Left ventricle myocardium superior (tissue), 1 donor: ENCODE measurements around the gene TAX1BP1. TPM values are rescaled to one million over a fixed set of nuclear protein-coding genes. Genes with fewer than 3 reads are reported as not detected.
"Not testable (repeated sequence)": the region's sequence is repeated elsewhere in the genome, so short reads cannot be mapped to it uniquely, and the experiment has no call there.

Experiments used
- ATAC-seq: fragments of 200-7000 bp; cut with Tn5 transposase; one replicate; pipeline ENCODE4 v1.9.1; 2020; ENCODE audit warnings: mild to moderate bottlenecking, moderate library complexity
- DNase-seq: peaks from one replicate; pipeline ENCODE4 v3.0.0-alpha.2; 2020
- intact Hi-C: fragments of 100-400 bp; cut with micrococcal nuclease; formaldehyde crosslinking; loops from one replicate; pipeline ENCODE4 v1.11.0; 2022
- total RNA-seq: library from RNA; stranded (reverse); fragmentation: NEBNext Ultra II Directional; extraction: Animal tissue kit (Norgen Biotek cat#: 25700); gene quantifications from one replicate; pipeline ENCODE4 v1.2.1, GENCODE V29; 2021
- donor health status: DM: no; HTN: yes; CAD: no; lungs with severe emphysema.

Gene TAX1BP1
- total RNA-seq, 1 donor from 2014 or later: 161 TPM

DNA sequence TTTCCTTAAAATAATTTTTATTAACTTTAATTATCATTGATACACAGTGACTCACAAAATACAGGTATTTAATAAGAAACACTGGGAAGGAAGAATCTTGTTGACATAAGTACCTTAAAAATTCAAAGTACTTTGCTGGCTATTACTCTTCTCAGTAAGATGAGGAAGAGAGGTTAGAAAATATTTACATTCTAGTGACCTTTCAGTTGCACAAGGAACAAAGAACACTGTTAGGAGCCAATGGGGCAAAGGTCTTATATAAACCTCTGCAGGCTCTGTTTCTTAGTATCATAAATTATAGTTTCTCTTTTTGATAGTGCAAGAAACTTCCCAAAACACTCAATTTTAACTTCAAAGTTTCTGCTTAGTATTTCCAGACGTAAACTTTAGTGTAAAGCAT lies 4.8 kb upstream of the TAX1BP1 start:
- no peak for DNase-seq
- ATAC-seq: no peak
- intact Hi-C loops: loop anchor here (10.0 kb wide), 1 partner anchor 70 kb away; the partner anchor contains the start of gene HIBADH

GRCh38 chr7:27735831-27736230 lies 4.1 kb upstream of the TAX1BP1 start:
- ATAC-seq (no peak), DNase-seq (no peak)
- intact Hi-C loops: loop anchor here (10.0 kb wide), 1 partner anchor 71 kb away; the partner anchor contains the start of gene HIBADH

GRCh38 chr7:27737178-27737577 lies 2.8 kb upstream of the TAX1BP1 start:
- DNase-seq (no peak), ATAC-seq (no peak)
- intact Hi-C loops: loop anchor here (10.0 kb wide), 1 partner anchor 72 kb away; the partner anchor contains the start of gene HIBADH

- intact Hi-C loops: loop anchor here (10.0 kb wide), 1 partner anchor 73 kb away; the partner anchor contains the start of gene HIBADH
- ATAC-seq: no peak
- no peak for DNase-seq
Measured at GRCh38 chr7:27737616-27738015, 2.3 kb upstream of the TAX1BP1 start.

DNA sequence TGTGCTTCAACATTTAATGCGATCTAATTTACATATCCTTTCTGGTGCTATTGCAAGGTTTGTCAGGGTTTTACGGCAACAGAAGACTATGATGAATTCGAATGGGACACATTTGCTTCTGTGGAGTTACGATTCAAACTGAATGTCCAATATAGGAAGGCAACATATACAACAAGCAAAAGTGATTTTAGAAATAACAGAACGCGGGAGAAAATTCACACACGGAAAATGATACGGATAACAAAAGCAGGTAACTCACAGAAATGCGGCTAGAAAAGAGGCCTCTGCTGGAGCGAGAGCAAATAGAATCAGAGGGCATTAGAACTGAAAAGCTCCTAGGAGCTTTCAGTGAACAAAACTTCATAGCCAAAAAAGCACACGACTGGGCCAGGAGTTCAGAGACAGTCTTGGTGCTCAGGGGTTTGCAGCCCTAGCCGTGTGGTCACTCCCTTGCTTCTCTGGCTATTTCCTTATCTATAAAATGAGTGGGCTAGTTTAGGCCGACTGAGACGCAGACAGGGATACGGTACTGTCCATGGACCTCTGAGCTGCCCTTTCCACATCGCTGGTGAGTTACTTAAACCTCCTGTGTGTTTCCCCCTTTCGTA lies 557 bp upstream of the TAX1BP1 start:
- ATAC-seq: peak; percentile 55
- intact Hi-C loops: loop anchor here (10.0 kb wide), 1 partner anchor 75 kb away; the partner anchor contains the start of gene HIBADH

DNA sequence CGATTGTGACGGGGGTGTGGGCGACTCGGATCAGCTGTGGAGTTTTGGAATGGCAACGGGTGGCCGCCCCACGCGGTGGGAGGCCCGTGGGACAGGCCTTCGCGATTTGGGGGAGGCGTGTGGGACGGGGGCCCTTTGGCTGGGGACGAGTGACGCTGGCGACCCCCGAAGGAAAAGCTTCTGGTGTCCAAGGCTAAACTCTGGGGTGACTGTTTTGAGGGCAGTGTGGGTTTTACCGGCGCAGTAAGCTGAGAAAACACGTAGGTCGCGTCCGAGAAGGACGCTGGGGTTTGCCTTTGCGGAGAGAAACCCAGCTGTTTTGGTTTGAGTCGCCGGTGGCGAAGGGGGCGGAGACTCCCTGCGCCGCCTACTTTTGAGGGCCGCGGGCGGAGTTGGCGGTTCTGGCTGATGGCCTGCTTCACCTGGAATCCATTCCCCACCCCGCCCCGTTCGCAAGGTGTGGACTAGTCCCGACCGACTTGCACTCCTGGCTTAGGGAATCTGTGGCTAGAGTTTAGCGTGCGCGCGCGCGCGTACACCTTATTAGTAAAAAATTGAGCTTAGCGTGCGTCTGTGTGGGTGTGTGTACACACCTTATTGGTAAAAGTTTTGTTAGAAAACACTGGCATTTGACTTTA lies 606 bp downstream of the TAX1BP1 start:
- intact Hi-C loops: no loop called here
- DNase-seq (peak; percentile 90), ATAC-seq (peak; percentile 89)

More for the DNA sequence above, 557 bp upstream of the TAX1BP1 start:
- DNase-seq: peak; percentile 31

- intact Hi-C loops, DNase-seq: not testable (repeated sequence)
Measured at GRCh38 chr7:27742091-27742710, 2.2 kb downstream of the TAX1BP1 start.

GRCh38 chr7:27745064-27745583 lies 5.2 kb downstream of the TAX1BP1 start:
- ATAC-seq (no peak), DNase-seq (no peak)
- intact Hi-C loops: no loop called here

More at GRCh38 chr7:27742091-27742710, 2.2 kb downstream of the TAX1BP1 start:
- ATAC-seq: not testable (repeated sequence)

DNA sequence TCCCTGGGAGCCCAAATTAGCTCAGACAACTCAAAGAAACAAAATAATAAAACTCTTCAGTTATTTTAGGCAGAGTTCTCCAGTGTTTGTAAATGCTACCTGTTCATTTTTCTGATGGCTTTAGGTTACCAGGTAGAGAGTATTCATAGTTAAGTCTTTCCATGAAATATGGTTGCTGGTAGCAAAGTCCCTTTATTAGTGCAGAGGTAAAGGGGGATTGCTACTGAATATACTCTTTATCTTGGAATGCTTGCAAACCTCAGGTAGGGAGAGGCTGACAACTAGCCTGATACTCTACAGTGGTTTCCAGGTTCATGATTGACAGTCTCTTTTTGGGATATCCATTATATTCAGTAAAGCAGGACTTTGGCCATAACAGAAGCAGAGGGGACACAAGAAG lies 6.5 kb downstream of the TAX1BP1 start:
- intact Hi-C loops: no loop called here
- ATAC-seq: no peak
- no peak for DNase-seq

DNA sequence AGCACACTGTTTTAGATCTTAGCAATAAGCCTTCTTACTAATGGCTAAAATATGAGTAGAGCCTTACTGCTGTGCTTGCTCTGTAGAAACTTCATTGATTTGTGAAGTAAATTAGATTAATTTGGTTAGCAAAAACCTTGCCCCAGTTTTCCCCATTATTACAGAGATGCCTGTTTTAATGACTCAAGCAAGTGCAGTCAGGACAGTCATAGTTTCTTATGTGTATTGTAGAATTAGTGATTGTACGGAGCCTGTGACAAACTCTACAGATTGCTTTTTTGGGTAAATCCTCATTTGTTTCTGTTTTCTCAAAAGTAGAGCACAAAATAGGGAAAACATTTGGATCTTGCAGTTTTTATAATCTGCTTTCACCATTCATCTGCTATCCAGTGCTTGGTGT lies 7.0 kb downstream of the TAX1BP1 start:
- DNase-seq: no peak
- intact Hi-C loops: no loop called here
- ATAC-seq: no peak

DNA sequence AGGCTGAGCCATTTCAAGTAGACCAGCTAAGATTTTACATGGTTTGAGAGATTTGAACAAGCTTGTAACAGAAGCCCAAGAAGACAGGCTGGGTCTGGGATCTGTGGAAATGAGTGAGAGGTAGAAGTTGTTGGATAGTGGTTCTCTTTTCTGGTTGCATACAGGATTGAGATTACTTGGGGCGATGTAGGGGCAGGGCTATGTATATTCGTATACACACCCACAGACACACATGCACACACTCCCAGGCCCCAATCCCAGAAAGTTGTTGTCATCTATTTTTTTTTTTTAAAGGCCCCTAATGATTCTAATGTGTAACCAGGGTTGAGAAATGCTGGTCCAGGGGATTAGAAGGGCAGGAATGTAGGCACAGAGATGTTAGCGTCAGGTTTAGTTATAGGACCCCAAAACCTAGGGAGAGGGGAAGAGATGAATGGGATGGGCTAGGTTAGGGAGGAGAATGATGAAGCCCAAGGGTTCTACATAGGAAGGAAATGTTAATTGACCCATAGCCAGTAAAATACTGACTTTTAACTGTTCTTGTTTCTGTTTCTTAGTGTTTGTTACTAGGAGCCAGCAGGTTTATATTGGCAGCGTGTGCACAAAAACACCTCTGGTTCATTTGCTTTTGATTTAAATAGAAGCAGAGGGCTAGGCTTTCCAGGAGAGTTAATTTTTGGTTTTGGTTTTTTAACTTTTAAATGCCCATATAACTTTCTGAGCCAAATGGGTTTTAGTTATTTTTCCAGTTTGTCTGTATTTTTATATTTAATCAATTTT lies 7.8 kb downstream of the TAX1BP1 start:
- no peak for DNase-seq
- peak; percentile 43 for ATAC-seq
- intact Hi-C loops: no loop called here

GRCh38 chr7:27750316-27750715 lies 10.4 kb downstream of the TAX1BP1 start:
- DNase-seq: no peak
- intact Hi-C loops: no loop called here
- ATAC-seq: no peak

- ATAC-seq (no peak), DNase-seq (no peak)
- intact Hi-C loops: no loop called here
Measured at GRCh38 chr7:27751888-27752660, 12.1 kb downstream of the TAX1BP1 start.

- ATAC-seq: no peak
- intact Hi-C loops: no loop called here
- DNase-seq: no peak
Measured at GRCh38 chr7:27753863-27754262, 13.9 kb downstream of the TAX1BP1 start.

- intact Hi-C loops: no loop called here
- ATAC-seq (peak; percentile 63), DNase-seq (no peak)
Measured at GRCh38 chr7:27756298-27756697, 16.3 kb downstream of the TAX1BP1 start.

- ATAC-seq (no peak), DNase-seq (no peak)
- intact Hi-C loops: no loop called here
Measured at GRCh38 chr7:27759491-27759890, 19.5 kb downstream of the TAX1BP1 start.

GRCh38 chr7:27762062-27762461 lies 22.1 kb downstream of the TAX1BP1 start:
- ATAC-seq (no peak), DNase-seq (no peak)
- intact Hi-C loops: no loop called here

GRCh38 chr7:27763983-27764508 lies 24.1 kb downstream of the TAX1BP1 start:
- no peak for DNase-seq
- no peak for ATAC-seq
- intact Hi-C loops: no loop called here
